Stomach (tissue), 9 donors: ENCODE data around the gene PCDHB6. TPM values are rescaled to one million over a fixed set of nuclear protein-coding genes. Genes with fewer than 3 reads are reported as not detected.
"Not testable (repeated sequence)": the region's sequence is repeated elsewhere in the genome, so short reads cannot be mapped to it uniquely, and the experiment has no call there.

Source experiments
- DNase-seq, 2 donors: peaks; one replicate each; pipeline versions ENCODE4 v3.0.0 to v3.0.0-alpha.2; 2013 to 2019
- H3K27ac ChIP-seq, 5 donors: fragments of 200-600 bp in 4 of 5; sonication (generic) in 4 of 5; one replicate each; pipeline ENCODE4 v1.5.1; 2013 to 2019; ENCODE audit warnings: mild to moderate bottlenecking in 1 of 5, moderate library complexity in 1 of 5
- H3K27me3 ChIP-seq, 3 donors: fragments of 200-600 bp; sonication (generic); one replicate each; pipeline ENCODE4 v1.5.1; 2017 to 2019; ENCODE audit warnings: mixed run types in 1 of 3
- H3K36me3 ChIP-seq, 4 donors: fragments of 200-600 bp; sonication (generic); 1 replicate in 3 of 4; 2 replicates in 1 of 4; pipeline ENCODE4 v1.5.1; 2016 to 2019
- H3K4me1 ChIP-seq, 4 donors: fragments of 200-600 bp; sonication (generic); one replicate each; pipeline ENCODE4 v1.5.1; 2016 to 2019
- H3K4me3 ChIP-seq, 4 donors: fragments of 200-600 bp; sonication (generic) in 3 of 4; one replicate each; pipeline ENCODE4 v1.5.1; 2016 to 2019; ENCODE audit warnings: mild to moderate bottlenecking in 1 of 4
- H3K9me3 ChIP-seq, 4 donors: fragments of 200-600 bp; sonication (generic); one replicate each; pipeline ENCODE4 v1.5.1; 2016 to 2019
- CTCF ChIP-seq, 7 experiments: fragments of 450-650 bp in 4 of 7; fragments of 200-600 bp in 3 of 7; sonication (generic) in 3 of 7; IDR thresholded peaks; one replicate each; pipeline ENCODE4 v1.5.1; 2016 to 2019; ENCODE audit warnings: antibody characterized with exemption in 7 of 7, control low read depth in 2 of 7, mild to moderate bottlenecking in 1 of 7
- EP300 ChIP-seq: sonication (generic); formaldehyde crosslinking; IDR thresholded peaks from one replicate; pipeline ENCODE4 v1.6.1; 2017; ENCODE audit warnings: antibody characterized with exemption
- POLR2A ChIP-seq, 4 donors: fragments of 450-650 bp; IDR thresholded peaks; one replicate each; pipeline ENCODE4 v1.6.1; 2016; ENCODE audit warnings: antibody characterized with exemption in 4 of 4, control low read depth in 2 of 4, mild to moderate bottlenecking in 1 of 4, moderate library complexity in 1 of 4
- POLR2AphosphoS5 ChIP-seq, 3 donors: sonication (generic); formaldehyde crosslinking; IDR thresholded peaks; one replicate each; pipeline ENCODE4 v1.6.1; 2016; ENCODE audit warnings: antibody characterized with exemption in 3 of 3
- WGBS, 5 donors: extraction: QIAGEN DNeasy Blood & Tissue Kit in 3 of 5; methylation state at CpG; one replicate each; pipeline versions ENCODE4 v1.1.5 to v1.1.7; 2013 to 2018; 5-methylcytosine and 5-hydroxymethylcytosine counted together
- intact Hi-C: fragments of 100-400 bp; cut with DNase I; formaldehyde crosslinking; loops from one replicate; pipeline ENCODE4 v1.15.1; 2023; ENCODE audit warnings: low total_unique reads
- polyA plus RNA-seq, 3 donors: library from polyadenylated mRNA; stranded (reverse); fragments of 200-250 nt; gene quantifications; one replicate each; pipeline ENCODE4 v1.2.3, GENCODE V29; 2013
- total RNA-seq, 5 donors: library from RNA; depleted of rRNA; stranded (reverse); fragments of >200 nt; gene quantifications; one replicate each; pipeline versions ENCODE4 v1.1.0 to v1.2.3, GENCODE V29; 2014 to 2016
- donor health status: healthy with polysubstance abuse.
- donor health status: Bipolar disorder and iron deficiency.
- donor health status: healthy.

PCDHB6 gene
- total and polyA plus RNA-seq, 8 donors: under 0.01 to 1.3 (median 0.15) TPM; not detected in 5

- Histone ChIP-seq H3K4me1 (no peaks in the 10 kb centered on the region), H3K27me3 (peaks cover 0 to 71% (median 18%) of the 10 kb centered on the region in 3 donors), H3K4me3 (no peak overlapping the region), H3K27ac (no peak overlapping the region), H3K36me3 (no peaks in the 10 kb centered on the region), H3K9me3 (peaks cover 6 to 83% (median 74%) of the 10 kb centered on the region in 4 donors)
- 25 to 89% (median 44%) methylated on average over 1 of the region's 1 CpG for WGBS, 5 donors
- no peak for DNase-seq
- TF ChIP-seq POLR2A (IDR thresholded peaks at IDR 0.05): no peak
- no peak for TF ChIP-seq POLR2AphosphoS5 (IDR thresholded peaks at IDR 0.05)
- no peak for TF ChIP-seq EP300
- no peak for TF ChIP-seq CTCF (IDR thresholded peaks at IDR 0.05)
- intact Hi-C loops: no loop called here
These were observed 30.5 kb downstream of the PCDHB6 start for GRCh38 chr5:141180313-141180712.

GRCh38 chr5:141182248-141182647 is 32.4 kb downstream of the PCDHB6 start, which contains the start of gene PCDHB16:
PCDHB16 (plus strand) TSS chr5:141182387; CDS start chr5:141182560, 173 bp downstream.
- 15 to 24% (median 16%) methylated on average over 13 of the region's 13 CpGs for WGBS, 5 donors
- Histone ChIP-seq H3K27me3 (peaks cover 0 to 60% (median 12%) of the 10 kb centered on the region in 3 donors), H3K9me3 (peaks cover 6 to 82% (median 69%) of the 10 kb centered on the region in 4 donors), H3K36me3 (no peaks in the 10 kb centered on the region), H3K4me1 (no peaks in the 10 kb centered on the region), H3K27ac (peak within 1 kb of the TSS in 1 of 5 donors; percentile 59), H3K4me3 (peak within 1 kb of the TSS; percentile 18 to 28 (median 23))
- DNase-seq: peak in 1 of 2 donors; percentile 58
- TF ChIP-seq CTCF (IDR thresholded peaks at IDR 0.05) (no peak), POLR2AphosphoS5 (IDR thresholded peaks at IDR 0.05) (no peak), EP300 (no peak), POLR2A (IDR thresholded peaks at IDR 0.05) (no peak)
- intact Hi-C loops: no loop called here

GRCh38 chr5:141184117-141184855 is 34.4 kb downstream of the PCDHB6 start:
- intact Hi-C loops, H3K4me1 ChIP-seq, H3K4me3 ChIP-seq, DNase-seq, H3K36me3 ChIP-seq, H3K27ac ChIP-seq: not testable (repeated sequence)
- WGBS, 5 donors: 26 to 47% (median 37%) methylated on average over 15 to 45 of the region's 69 CpGs
- H3K9me3 ChIP-seq: peaks cover 10 to 82% (median 69%) of the 10 kb centered on the region in 4 donors
- H3K27me3 ChIP-seq: peaks cover 0 to 58% (median 3%) of the 10 kb centered on the region in 3 donors

GRCh38 chr5:141186897-141187512 is 37.1 kb downstream of the PCDHB6 start, which contains the start of gene PCDHB9:
PCDHB9 (plus strand) TSS chr5:141187161; CDS start chr5:141187319, 158 bp downstream.
- Histone ChIP-seq H3K27ac (no peak within 1 kb of the TSS), H3K9me3 (peaks cover 16 to 94% (median 83%) of the 10 kb centered on the region in 4 donors), H3K4me1 (no peaks in the 10 kb centered on the region), H3K36me3 (no peaks in the 10 kb centered on the region), H3K27me3 (peaks cover 0 to 65% (median 3%) of the 10 kb centered on the region in 3 donors), H3K4me3 (no peak within 1 kb of the TSS)
- peak in 1 of 2 donors; percentile 13 for DNase-seq
- intact Hi-C loops: no loop called here
- TF ChIP-seq POLR2AphosphoS5 (IDR thresholded peaks at IDR 0.05): no peak
- peak in 1 of 7 experiments; percentile 10 for TF ChIP-seq CTCF (IDR thresholded peaks at IDR 0.05)
- WGBS, 5 donors: 14 to 23% (median 16%) methylated on average over 8 to 9 of the region's 9 CpGs

- H3K4me3 ChIP-seq, H3K36me3 ChIP-seq, intact Hi-C loops, H3K4me1 ChIP-seq, H3K27ac ChIP-seq, DNase-seq: not testable (repeated sequence)
- WGBS, 5 donors: 22 to 42% (median 37%) methylated on average over 2 to 27 of the region's 37 CpGs
- H3K9me3 ChIP-seq: peaks cover 16 to 91% (median 81%) of the 10 kb centered on the region in 4 donors
- peaks cover 0 to 51% (median 3%) of the 10 kb centered on the region in 3 donors for H3K27me3 ChIP-seq
These were observed 38.8 kb downstream of the PCDHB6 start for GRCh38 chr5:141188682-141189081.

GRCh38 chr5:141189131-141189530 is 39.3 kb downstream of the PCDHB6 start:
- Histone ChIP-seq H3K9me3 (peaks cover 16 to 88% (median 79%) of the 10 kb centered on the region in 4 donors), H3K27me3 (peaks cover 0 to 50% (median 3%) of the 10 kb centered on the region in 3 donors)
- H3K4me1 ChIP-seq, H3K4me3 ChIP-seq, H3K36me3 ChIP-seq, DNase-seq, intact Hi-C loops, H3K27ac ChIP-seq: not testable (repeated sequence)
- WGBS, 5 donors: 25 to 58% (median 35%) methylated on average over 7 to 29 of the region's 35 CpGs
